Esophagus muscularis mucosa (tissue), 4 donors: ENCODE data around the gene GNAT1.

Experiments
- CTCF ChIP-seq, 3 experiments: fragments of 200-600 bp in 2 of 3; fragments of 450-650 bp in 1 of 3; sonication (generic) in 2 of 3; IDR thresholded peaks; one replicate each; pipeline ENCODE4 v1.5.1; 2017 to 2019; ENCODE audit warnings: antibody characterized with exemption in 3 of 3, mild to moderate bottlenecking in 2 of 3, moderate library complexity in 1 of 3
- EP300 ChIP-seq: sonication (generic); formaldehyde crosslinking; IDR thresholded peaks from one replicate; pipeline ENCODE4 v1.6.1; 2017; ENCODE audit warnings: antibody characterized with exemption
- POLR2A ChIP-seq: fragments of 450-650 bp; IDR thresholded peaks from one replicate; pipeline ENCODE4 v1.6.1; 2017; ENCODE audit warnings: antibody characterized with exemption, moderate library complexity, mild to moderate bottlenecking, low read depth

DNA sequence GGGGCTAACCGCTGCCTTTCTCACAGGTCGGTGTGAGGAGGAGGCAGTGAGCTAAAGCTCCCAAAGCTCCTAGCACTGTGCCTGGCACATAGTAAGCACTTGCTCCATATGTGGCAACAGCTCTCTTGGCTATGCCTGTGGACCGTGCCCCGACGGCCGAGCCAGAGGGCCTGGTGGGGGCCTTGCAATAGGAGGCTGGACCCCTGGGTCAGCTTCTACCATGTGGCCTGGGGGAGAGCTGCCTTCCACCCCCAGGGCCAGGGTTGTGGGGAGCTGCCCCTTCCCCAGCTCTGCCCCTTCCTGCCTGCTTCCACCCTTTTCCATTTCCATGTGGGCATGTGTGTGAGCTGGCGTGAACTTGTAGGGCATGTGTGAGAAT, 16.9 kb upstream of the GNAT1 start:
- TF ChIP-seq POLR2A (no peak), CTCF (IDR thresholded peaks at IDR 0.05) (no peak), EP300 (no peak)
